GM12873 (cell line): ENCODE measurements around the gene RGS14.

Experiments used
- TF ChIP-seq, protein P1 (sequence below): IDR thresholded peaks from 2 replicates; pipeline ENCODE4 v1.5.1; 2012; ENCODE audit warnings: low read depth, mild to moderate bottlenecking, moderate library complexity, low read length, control low read depth; ENCODE audit not compliant: insufficient read depth; ENCODE audit errors: missing control alignments

The RGS14 gene

DNA sequence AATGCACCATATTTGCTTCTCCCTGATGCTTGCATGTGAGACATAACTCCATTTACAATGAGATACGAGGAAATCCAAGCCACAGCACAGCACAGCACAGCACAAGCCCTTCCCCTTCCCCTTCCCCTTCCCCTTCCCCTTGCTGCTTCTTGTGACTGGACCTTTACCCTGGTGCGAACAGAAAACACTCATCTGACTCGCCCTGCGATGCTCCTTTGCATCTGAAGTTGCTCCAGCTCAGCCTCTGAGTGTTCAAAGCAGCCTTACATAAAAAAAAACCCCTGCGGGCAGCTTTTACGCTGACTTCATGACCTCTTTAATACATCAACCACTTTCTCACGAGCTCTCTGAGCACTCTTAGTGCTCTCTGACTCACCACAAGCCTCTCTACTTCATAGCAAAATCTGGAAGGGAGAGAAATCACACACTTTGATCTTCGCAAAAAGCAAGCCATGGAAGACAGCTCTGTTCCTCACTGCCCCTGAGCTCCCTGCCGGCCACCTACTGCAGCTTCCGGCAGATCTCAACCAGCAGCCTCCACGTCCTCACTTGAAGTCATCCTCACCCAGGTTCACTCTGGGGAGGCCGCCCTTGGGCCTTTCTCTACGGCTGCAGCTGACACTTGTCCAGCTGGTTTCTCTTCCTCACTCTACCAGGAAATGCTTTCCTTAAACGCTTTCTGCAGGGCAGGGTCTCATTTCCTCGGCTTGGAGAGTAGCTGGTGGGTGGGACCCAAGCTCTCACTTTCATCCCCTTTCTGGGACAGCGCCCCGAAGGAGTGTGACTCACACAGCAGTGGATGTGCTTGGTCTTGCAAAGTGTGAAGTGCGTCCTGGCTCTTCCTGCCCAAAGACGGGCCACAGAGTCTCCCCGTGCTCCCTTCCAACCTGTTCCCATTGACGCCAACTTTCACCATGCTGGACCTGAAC, 31.8 kb downstream of the RGS14 start:
- TF ChIP-seq, protein P1, sequence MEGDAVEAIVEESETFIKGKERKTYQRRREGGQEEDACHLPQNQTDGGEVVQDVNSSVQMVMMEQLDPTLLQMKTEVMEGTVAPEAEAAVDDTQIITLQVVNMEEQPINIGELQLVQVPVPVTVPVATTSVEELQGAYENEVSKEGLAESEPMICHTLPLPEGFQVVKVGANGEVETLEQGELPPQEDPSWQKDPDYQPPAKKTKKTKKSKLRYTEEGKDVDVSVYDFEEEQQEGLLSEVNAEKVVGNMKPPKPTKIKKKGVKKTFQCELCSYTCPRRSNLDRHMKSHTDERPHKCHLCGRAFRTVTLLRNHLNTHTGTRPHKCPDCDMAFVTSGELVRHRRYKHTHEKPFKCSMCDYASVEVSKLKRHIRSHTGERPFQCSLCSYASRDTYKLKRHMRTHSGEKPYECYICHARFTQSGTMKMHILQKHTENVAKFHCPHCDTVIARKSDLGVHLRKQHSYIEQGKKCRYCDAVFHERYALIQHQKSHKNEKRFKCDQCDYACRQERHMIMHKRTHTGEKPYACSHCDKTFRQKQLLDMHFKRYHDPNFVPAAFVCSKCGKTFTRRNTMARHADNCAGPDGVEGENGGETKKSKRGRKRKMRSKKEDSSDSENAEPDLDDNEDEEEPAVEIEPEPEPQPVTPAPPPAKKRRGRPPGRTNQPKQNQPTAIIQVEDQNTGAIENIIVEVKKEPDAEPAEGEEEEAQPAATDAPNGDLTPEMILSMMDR: no peak

DNA sequence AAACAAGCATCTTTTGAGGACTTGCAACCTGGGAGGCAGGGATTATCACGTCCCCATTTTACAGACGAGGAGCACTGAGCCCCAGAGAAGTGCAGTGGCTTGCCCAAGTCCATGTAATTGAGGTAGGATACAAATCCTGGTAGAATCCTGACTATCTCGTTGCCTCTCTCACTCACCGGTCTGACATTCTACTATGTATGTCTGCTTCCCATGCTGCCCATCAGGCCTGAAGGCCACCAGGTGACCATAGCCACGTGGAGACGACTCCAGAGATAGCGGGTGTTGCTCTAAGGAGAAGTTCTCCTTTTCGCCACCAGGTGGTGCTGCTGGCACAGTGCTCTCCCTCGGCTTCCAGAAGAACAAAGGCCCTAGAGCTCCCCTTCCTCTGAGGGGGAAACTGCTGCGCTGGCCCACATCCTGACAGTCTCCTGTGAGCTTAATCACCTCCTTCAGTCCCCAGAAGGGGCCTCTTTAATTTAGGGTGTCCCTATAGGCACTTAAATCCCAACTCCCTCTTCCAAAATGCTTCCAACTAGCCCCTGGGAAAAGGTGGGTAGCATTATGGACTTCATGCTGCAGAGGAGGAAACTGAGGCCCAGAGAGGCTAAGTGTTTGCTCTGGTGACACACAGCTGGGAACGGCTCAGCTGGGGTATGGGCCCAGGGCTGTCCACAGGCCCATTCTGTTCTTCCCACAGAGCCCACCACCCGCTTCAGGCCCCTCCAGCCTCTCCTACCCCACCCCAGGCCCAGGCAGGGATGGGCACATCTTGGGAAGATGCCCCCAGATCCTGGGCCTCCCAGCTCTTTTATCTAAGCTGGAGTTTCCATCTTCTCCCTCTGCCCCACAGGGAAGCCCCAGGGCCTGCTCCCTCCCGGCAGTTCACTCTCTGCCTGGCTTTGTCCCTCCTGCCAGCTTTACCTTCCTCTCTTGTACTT, 32.9 kb downstream of the RGS14 start:
- TF ChIP-seq, protein P1: peak; percentile 99

DNA sequence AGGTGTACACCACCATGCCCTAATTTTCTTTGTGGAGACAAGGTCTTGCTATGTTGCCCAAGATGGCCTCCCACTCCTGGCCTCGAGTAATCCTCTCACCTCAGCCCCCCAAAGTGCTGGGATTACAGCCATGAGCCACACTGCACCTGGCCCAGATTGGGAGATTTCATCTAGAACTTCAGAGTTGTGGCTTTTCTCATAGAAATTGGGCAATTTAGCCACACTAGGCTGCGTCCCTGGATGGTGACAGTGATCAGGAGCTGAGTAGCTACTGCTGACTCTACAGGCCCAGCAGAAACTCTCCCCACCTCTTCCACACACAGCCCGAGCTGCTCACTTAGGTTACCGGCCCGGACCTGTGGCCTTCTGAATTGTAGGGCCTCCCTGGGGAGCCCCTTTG, 35.0 kb downstream of the RGS14 start:
- TF ChIP-seq, protein P1: no peak

DNA sequence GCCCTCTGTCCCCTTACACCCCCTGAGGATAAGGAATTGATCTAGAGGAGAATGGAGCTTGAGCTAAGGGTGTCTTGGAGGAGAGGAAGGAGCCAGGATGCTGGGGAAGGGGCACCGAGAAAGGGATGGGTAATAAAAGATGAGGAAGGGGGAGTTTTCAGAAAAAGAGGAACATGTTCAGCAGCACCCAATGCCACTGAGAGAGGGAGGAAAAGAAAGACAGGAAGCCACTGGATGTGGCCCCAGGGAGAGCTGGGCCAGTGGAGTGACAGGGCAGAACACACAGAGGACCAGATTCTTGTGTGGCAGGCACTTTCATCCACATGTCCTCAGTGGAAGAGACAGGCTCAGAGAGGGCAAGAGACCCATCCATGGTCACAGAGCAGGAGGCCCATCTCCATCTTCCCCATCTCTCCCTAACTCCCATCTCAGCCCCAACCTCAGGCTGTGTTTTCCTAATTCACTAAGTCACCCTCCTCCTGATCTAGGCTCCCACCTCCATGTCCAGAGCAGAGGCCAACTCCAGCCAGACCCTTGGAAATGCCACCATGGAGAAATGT, 35.6 kb downstream of the RGS14 start:
- TF ChIP-seq, protein P1: no peak

DNA sequence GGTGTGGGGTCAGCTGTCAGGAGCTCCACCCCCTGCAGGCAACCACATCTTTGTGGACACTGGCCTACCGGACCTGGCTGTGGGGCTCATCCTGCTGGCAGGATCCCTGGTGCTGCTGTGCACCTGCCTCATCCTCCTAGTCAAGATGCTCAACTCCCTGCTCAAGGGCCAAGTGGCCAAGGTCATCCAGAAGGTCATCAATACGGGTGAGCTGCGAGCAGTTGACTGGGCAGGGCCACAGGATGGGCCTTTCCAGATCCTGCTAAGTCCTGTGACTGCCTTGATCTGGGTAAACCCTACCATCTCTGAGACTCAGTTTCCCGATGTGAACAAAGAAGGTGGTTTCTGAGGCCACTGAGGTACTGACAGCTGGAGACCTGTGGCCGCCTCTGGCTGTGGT, 36.3 kb downstream of the RGS14 start:
- TF ChIP-seq, protein P1: no peak

DNA sequence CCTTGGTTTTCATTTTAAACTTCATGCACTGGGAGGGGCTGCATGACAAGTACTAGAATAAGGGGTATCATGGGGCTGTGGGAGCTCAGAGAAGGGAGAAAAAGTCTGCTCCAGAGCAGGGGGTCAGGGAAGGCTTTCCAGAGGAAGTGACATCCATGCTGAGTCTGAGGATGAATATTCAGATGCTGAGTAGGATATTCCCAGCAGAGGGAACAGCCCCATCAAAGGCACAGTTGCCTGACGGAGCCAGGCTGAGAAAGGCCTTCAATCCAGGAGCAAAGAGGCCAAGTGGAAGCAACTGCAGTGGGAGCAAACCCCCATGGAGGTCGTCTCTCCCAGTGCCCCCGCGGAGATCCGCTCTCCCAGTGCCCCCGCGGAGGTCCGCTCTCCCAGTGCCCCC, 38.4 kb downstream of the RGS14 start:
- TF ChIP-seq, protein P1: no peak
